Measurements from ENCODE around the gene CRB2.

- TF ChIP-seq CTCF (IDR thresholded peaks at IDR 0.05 in 2 of 3, conservative IDR thresholded peaks at IDR 0.05 in 1 of 3; ENCODE audit: borderline replicate concordance in 1 of 3, insufficient read depth in 1 of 3, low read depth in 2 of 3, low read length in 2 of 3) (no peak), SIN3A (IDR thresholded peaks at IDR 0.05; ENCODE audit: low read depth) (no peak), EZH2phosphoT487 (IDR thresholded peaks at IDR 0.05; ENCODE audit: borderline replicate concordance) (no peak), POLR2AphosphoS5 (IDR thresholded peaks at IDR 0.05; ENCODE audit: low read depth, low read length) (no peak), ZFX (IDR thresholded peaks at IDR 0.05) (no peak), POLR2A (IDR thresholded peaks at IDR 0.05; ENCODE audit: borderline replicate concordance, extremely low read depth, insufficient read depth, insufficient read length) (no peak), EZH2 (IDR thresholded peaks at IDR 0.05) (no peak), RAD21 (IDR thresholded peaks at IDR 0.05; ENCODE audit: low read depth) (no peak), ZNF274 (IDR thresholded peaks at IDR 0.05; ENCODE audit: low read depth, low read length) (no peak), JUND (IDR thresholded peaks at IDR 0.05) (no peak), ZBTB33 (IDR thresholded peaks at IDR 0.05; ENCODE audit: extremely low read depth, insufficient replicate concordance, low read length) (no peak), YY1 (IDR thresholded peaks at IDR 0.05; ENCODE audit: extremely low read depth, insufficient replicate concordance, low read depth, low read length) (no peak)
- TF ChIP-seq, protein P1, sequence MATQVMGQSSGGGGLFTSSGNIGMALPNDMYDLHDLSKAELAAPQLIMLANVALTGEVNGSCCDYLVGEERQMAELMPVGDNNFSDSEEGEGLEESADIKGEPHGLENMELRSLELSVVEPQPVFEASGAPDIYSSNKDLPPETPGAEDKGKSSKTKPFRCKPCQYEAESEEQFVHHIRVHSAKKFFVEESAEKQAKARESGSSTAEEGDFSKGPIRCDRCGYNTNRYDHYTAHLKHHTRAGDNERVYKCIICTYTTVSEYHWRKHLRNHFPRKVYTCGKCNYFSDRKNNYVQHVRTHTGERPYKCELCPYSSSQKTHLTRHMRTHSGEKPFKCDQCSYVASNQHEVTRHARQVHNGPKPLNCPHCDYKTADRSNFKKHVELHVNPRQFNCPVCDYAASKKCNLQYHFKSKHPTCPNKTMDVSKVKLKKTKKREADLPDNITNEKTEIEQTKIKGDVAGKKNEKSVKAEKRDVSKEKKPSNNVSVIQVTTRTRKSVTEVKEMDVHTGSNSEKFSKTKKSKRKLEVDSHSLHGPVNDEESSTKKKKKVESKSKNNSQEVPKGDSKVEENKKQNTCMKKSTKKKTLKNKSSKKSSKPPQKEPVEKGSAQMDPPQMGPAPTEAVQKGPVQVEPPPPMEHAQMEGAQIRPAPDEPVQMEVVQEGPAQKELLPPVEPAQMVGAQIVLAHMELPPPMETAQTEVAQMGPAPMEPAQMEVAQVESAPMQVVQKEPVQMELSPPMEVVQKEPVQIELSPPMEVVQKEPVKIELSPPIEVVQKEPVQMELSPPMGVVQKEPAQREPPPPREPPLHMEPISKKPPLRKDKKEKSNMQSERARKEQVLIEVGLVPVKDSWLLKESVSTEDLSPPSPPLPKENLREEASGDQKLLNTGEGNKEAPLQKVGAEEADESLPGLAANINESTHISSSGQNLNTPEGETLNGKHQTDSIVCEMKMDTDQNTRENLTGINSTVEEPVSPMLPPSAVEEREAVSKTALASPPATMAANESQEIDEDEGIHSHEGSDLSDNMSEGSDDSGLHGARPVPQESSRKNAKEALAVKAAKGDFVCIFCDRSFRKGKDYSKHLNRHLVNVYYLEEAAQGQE (IDR thresholded peaks at IDR 0.05; ENCODE audit: low read depth) = no peak
- TF ChIP-seq, protein P2, sequence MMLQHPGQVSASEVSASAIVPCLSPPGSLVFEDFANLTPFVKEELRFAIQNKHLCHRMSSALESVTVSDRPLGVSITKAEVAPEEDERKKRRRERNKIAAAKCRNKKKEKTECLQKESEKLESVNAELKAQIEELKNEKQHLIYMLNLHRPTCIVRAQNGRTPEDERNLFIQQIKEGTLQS (IDR thresholded peaks at IDR 0.05) = no peak
These were observed 10.0 kb upstream of the CRB2 start for GRCh38 chr9:123346026-123346425.
